NCI-H510A (cell line): Measurements from ENCODE around the gene MSMB.
A peak's percentile ranks its signal among the peaks of the same experiment; 100 is the strongest.
"Not testable (repeated sequence)": the region's sequence is repeated elsewhere in the genome, so short reads cannot be mapped to it uniquely, and the experiment has no call there.

Source experiments
- DNase-seq: peaks from one replicate; lab custom pipeline; 2025; lab: John Stamatoyannopoulos, UW

Gene MSMB

GRCh38 chr10:46069771-46070463, 23.8 kb upstream of the MSMB start:
- DNase-seq = no peak

GRCh38 chr10:46068905-46069304, 22.8 kb upstream of the MSMB start:
- DNase-seq = no peak

GRCh38 chr10:46068117-46068516, 22.0 kb upstream of the MSMB start:
- no peak for DNase-seq

GRCh38 chr10:46064269-46064817, 18.3 kb upstream of the MSMB start:
- no peak for DNase-seq

GRCh38 chr10:46062723-46063428, 16.8 kb upstream of the MSMB start:
- DNase-seq = no peak

GRCh38 chr10:46060706-46061105, 14.6 kb upstream of the MSMB start:
- DNase-seq = no peak

GRCh38 chr10:46057927-46058326, 11.9 kb upstream of the MSMB start:
- not testable (repeated sequence) for DNase-seq

GRCh38 chr10:46057038-46057437, 11.0 kb upstream of the MSMB start:
- DNase-seq = no peak

GRCh38 chr10:46055771-46056170, 9.7 kb upstream of the MSMB start:
- no peak for DNase-seq

GRCh38 chr10:46053534-46054434, 7.7 kb upstream of the MSMB start:
- DNase-seq = no peak

GRCh38 chr10:46052791-46053375, 6.8 kb upstream of the MSMB start:
- DNase-seq = no peak

- DNase-seq = no peak
These were observed 6.2 kb upstream of the MSMB start for GRCh38 chr10:46052057-46052790.

- no peak for DNase-seq
These were observed 5.0 kb upstream of the MSMB start for GRCh38 chr10:46050941-46051623.

- not testable (repeated sequence) for DNase-seq
These were observed 3.4 kb upstream of the MSMB start for GRCh38 chr10:46049497-46049831.

- peak; percentile 55 for DNase-seq
These were observed 2.1 kb upstream of the MSMB start for GRCh38 chr10:46048152-46048551.

GRCh38 chr10:46042527-46042926, 3.5 kb downstream of the MSMB start:
- DNase-seq = no peak

GRCh38 chr10:46040004-46040403, 6.1 kb downstream of the MSMB start:
- no peak for DNase-seq

GRCh38 chr10:46037107-46037825, 8.8 kb downstream of the MSMB start:
- DNase-seq = no peak

GRCh38 chr10:46035923-46036849, 9.9 kb downstream of the MSMB start:
- DNase-seq = no peak
